ENCODE measurements around the gene DENND1B.
"Not testable (repeated sequence)": the region's sequence is repeated elsewhere in the genome, so short reads cannot be mapped to it uniquely, and the experiment has no call there.

DENND1B gene

DNA sequence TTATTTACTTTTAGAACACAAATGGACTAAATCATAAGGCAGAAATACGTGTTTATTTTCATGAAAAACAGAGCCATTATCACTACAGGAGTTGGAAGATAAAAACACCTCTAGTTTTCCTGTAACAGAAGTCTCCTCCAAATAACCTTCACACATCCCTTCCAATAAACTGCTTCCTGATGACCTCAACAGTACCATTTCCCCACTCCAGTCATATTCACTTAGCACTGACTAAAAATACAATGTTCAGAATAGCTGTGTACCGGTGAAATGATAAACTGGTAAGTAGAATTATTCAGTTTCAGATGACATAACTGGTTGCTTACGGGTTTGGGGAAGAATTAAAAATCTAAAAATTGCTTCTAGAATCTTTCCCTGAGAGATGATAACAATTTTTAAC is 137.9 kb downstream of the DENND1B start:
- DNase-seq (ENCODE audit: low read depth in 1 of 2, low spot score in 1 of 2), result no peak

DNA sequence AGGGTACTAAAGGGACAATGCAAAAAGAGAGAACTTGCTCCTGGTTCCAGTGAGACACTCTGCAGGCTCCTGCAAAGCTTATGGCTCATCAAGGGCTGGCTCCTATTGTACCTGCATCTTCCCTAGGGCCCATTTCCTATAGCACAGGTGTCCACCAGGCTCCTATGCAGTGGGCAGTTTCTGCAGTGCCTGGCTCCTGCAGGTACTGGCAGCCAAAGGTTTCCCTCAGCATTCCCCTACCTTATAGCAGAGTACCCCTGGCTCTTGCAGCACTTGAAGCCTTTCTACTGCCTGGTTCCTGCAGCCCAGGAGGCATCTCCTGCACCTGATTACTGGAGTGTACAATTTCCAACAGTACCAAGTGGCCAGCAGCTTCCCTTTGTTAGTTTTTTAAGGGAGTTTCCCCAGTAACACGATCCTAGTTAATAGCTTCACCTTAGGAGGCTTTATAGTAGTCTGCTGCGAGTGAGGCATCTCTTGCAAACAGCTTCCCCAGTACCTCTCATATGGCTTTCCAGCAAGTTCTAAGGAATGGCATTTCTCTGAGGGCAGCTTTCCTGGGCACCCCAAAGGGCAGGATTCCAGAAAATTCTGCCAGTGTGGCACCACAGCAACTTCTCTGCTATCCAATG is 141.7 kb downstream of the DENND1B start:
- no peak for DNase-seq (ENCODE audit: low read depth in 1 of 2, low spot score in 1 of 2)

DNA sequence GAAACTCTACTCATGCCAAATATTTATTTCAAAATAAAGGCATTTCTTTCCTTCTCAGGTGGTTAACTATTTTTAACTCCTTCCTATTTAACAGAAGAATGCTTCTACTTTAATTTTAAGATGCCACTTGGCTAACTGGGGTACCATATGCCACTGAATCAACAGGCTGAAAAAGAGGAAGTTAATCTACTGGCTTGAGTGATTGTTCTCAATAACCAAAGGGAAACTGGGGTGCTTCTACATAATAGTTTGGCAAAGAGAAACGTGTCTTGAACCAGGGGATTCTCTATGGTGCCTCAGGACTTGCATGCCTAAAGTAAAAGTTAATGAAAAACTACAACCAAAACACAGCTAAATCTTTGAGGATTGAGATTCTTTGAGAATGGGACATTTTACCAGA is 142.6 kb downstream of the DENND1B start:
- no peak for DNase-seq (ENCODE audit: low read depth in 1 of 2, low spot score in 1 of 2)

DNA sequence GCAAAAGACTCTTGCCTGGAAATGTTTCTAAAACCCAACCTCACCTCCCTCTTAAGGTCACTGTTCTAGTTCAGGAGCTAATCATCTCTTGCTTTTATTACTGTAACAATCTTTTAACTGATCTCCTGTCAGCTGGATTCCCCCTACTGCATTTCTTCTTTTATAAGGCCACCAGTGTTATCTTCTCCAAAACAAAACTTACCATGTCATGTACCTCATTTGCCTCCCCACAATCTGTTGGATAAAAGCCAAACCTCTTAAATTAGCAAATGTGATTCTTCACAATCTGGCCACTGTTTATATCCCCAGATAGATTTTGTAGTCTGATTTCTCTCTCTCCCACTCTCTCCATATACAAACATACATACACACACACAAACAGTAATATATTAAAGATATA is 143.3 kb downstream of the DENND1B start:
- DNase-seq (ENCODE audit: low read depth in 1 of 2, low spot score in 1 of 2), result no peak

DNA sequence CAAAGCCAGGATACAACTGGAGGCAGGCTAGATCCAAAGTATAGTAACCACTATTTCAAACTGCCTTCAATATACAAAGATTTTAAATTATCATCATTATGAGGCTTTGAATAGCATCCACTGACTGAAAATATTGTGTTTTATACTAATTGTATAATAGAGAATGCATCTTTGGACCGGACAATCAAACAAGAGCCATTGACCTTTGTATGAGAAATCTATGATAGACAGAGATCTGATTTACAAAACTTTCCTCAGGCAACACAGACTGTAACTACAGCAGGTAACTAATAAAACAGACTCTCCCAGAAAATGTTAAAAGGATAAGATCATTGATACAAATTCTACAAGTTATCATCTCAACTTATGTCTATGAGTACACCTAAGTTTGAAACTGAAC is 152.9 kb downstream of the DENND1B start:
- no peak for DNase-seq (ENCODE audit: low read depth in 1 of 2, low spot score in 1 of 2)

DNA sequence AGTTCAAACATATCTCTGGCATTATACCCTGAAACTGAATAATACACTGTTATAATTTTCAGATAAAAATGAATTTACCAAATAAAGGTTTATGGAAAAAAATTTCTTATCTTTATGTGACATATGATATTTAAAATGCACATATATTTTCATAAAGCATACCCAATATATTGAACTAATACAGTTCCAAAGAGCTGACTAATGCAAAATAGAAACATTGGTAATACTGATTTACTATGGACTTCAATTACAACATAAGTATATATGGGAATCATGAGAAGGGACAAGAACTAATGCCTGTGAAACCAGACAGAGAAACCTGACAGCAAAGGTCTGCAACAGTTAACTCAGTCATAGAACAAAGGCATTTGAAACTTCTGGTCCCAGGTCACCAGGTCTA is 153.5 kb downstream of the DENND1B start:
- DNase-seq (ENCODE audit: low read depth in 1 of 2, low spot score in 1 of 2), result no peak

DNA sequence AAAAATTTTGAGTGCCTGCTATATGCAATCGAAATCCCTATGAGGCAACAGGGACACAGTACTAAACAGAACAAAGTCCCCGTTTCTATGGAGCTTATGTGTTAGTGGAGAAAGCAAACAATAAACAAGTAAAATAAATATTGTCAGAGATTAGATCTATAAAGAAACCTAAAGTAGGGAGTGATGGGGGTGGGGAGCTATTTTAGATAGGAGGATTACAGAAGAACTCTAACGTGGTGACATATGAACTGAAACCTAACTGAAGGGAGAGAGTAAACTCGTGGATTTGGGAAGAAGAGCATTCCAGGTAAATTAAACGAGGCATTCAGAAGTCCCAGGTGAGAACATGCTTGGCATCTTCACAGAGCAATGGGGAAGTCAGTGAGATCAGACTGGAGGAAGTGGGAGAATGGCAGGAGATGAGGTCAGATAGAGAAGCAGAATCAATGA is 154.5 kb downstream of the DENND1B start:
- DNase-seq (ENCODE audit: low read depth in 1 of 2, low spot score in 1 of 2), result no peak

DNA sequence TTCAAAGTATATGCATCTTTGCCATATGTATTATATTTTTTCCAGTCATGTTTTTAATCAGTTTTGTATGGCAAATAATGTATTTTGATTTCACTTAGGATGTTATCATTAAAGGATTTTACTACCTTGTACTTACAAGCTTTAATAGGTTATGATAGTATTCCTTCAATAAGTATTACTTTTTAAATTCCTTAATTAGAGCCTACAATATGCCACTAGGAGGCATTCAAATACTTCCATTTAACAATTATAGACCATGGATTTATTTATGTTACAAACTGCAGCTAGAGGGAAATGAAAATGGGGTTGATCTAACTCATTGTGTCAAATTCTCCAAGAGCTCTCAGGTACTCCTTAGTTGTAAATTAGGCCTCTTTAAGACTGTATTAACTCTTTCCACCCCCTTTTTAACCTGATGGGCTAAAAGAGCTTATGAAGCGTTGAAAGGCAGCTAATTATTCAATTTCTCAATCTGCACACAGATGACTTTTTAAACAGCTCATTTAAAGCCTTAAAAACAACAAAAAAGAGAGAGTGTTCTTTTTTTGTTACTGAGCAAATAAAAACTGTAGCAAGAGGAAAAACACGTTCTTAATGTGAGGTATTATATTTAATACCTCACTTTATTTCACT is 156.2 kb downstream of the DENND1B start:
- DNase-seq (ENCODE audit: low read depth in 1 of 2, low spot score in 1 of 2), result no peak

DNA sequence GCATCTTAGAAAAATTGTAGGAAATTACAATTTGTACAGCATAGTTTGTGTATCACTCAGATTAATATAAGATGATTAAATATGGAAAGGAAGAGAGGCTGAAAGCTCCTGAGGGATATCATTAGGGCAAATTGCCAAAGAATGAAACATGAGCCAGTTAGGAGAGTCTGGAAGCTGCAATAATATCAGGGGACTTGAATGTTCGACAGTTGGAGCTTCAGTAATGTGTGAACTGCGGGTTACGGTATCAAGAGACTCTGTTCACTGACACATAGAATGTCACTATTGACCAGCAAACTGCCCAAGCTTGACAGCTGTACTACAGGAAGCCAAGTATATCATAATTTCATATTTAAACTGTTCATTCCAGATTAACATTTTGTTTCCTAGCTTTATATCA is 157.2 kb downstream of the DENND1B start:
- no peak for DNase-seq (ENCODE audit: low read depth in 1 of 2, low spot score in 1 of 2)

DNA sequence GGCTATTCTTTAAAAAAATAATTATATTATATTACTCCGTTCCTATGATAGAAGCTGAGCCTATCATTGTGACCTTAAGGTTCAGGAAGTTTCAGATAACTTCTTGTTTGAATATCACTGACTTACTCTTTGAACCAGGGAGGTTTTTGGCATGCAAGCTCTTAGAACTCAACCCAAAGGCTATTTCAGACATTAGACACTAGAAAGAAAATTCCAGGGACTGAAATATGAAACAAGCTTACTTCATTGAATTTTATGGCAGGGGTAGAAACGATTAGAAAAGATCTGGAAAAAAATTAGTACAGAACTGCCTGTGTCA is 159.6 kb downstream of the DENND1B start:
- no peak for DNase-seq (ENCODE audit: low read depth in 1 of 2, low spot score in 1 of 2)

DNA sequence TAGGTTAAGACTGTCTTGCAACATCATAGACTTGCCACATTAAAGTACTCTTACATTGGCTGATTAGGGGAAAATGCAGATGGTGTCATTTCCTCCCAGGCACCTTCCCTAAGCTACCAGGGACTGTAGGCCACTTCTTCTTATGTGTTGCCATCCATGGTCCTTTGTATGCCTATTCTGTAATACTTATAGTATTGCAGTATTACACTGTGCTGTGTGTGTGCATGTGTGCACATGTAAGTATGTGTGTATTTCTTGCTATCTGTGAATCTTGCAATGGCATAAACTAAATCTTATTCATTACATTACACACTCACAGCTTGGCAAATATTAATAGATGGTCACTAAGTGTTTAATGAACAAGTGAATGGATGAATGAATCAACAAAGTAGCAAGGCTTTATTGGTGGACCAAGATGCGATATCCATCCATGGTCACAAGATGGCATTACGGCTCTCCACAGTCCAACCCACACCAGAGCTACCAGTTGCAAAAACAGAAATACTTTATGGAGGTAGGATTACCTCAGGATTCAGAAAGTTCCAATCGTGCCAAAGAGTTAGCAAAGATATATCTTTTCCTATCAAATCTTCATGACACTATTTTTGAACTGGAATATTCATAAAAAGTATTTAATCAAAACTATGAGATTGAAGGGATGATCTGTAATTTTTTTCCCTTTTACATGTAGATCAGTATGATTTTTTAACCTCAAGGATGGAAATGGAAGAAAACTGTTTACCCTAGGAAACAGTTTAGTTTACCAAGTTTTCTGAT is 160.2 kb downstream of the DENND1B start:
- DNase-seq (ENCODE audit: low read depth in 1 of 2, low spot score in 1 of 2), result no peak

DNA sequence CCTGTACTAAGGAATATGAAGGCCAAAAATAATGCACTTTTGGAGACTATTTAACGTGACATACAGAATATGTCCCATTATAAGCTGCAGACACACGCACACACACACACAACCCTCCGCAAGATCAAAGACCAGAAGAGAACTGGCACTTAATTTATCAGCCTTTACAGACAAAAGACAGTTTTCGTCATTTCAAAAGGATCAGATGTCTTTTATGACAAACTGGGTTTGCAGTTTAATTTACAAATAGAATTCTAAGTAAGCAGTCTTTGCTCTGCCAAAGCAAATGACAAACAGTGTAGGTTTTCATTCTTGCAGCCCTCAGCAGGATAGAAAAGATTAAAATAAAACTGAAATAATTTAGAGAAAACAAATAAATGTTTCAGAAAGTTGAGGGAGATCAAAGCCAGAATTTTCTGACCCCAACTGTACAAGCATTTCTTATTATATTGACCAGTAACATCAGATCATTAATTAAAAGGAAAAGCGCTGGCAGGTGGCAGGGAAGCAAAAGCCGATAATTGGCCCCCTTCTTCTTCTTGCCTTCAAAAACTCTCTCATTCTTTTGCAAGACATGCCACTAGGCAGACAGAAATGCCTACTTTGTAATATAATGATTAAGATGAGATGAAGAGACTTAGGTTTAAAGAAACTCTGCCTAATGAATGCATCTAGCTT is 169.0 kb downstream of the DENND1B start:
- no peak for DNase-seq (ENCODE audit: low read depth in 1 of 2, low spot score in 1 of 2)

DNA sequence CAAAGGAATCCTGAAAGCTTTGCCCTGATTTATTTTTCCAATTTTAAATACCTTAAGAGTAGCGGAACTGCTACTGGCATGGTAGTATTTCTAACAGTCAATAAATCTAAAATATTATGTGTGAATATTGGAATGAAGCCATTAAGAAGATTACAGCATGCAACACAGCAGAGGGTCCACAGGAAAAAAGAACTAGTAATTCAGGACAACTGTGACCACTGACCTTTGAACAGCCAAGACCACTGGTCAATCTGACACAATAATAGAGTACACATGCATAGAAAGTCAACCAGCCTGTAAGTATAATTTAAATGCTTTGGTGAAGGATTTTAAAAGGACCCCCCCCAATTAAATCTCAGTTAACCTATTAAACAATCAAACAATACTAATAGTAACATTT is 171.0 kb downstream of the DENND1B start:
- no peak for DNase-seq (ENCODE audit: low read depth in 1 of 2, low spot score in 1 of 2)

DNA sequence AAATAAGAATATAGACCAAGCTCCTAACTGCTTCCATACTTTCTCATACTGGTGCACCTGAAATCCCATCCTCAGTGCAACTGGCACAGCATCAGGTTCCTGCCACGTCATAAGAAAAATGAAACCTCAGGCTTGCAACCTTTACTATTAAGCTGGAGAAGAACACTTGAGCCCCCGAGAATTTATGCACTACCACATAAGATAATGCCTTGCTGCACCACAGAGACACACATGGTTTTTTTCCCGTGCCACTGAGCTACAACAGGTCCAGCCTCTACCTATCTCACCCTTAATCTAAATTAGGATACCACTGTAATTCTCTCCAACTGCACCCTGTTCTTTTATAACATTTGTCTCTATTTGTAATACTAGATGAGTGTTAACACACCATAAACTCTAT is 174.5 kb downstream of the DENND1B start:
- no peak for DNase-seq (ENCODE audit: low read depth in 1 of 2, low spot score in 1 of 2)

DNA sequence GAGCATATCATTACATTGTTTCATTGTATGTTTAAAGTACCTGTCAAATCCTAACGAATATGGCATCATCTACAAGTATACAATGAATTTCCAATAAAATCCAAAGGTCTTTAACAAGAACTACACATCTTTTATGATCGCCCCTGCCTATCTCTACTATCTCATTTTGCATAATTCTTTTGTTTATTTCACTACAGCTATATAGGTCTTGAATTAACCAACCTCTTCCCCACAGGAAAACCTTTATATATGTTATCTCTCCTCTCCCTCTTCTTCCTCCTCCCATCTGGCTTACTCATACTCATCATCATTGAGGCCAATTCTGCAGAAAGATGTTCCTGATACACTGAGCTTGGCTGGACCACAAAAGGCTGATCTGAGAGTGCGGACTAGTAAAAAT is 175.5 kb downstream of the DENND1B start:
- DNase-seq (ENCODE audit: low read depth in 1 of 2, low spot score in 1 of 2), result no peak

DNA sequence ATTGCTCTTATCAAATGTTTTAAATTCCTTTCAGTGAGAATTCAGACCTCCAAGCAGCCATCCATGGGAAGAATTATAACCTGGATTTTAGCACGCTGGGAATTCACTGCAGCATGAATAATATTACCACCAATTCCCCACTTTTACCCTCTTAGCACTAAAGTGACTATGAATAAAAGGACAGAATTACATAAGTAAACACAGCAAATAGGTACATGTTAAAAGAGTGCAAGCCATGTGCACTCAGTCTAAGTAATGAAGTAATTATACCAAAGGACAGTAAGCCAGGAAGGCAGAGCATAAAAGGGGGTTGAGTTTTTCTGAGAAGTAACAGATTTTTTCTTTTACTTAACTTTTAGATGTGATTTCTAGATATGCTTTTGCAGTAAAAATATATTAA is 176.3 kb downstream of the DENND1B start:
- DNase-seq (ENCODE audit: low read depth in 1 of 2, low spot score in 1 of 2), result no peak

DNA sequence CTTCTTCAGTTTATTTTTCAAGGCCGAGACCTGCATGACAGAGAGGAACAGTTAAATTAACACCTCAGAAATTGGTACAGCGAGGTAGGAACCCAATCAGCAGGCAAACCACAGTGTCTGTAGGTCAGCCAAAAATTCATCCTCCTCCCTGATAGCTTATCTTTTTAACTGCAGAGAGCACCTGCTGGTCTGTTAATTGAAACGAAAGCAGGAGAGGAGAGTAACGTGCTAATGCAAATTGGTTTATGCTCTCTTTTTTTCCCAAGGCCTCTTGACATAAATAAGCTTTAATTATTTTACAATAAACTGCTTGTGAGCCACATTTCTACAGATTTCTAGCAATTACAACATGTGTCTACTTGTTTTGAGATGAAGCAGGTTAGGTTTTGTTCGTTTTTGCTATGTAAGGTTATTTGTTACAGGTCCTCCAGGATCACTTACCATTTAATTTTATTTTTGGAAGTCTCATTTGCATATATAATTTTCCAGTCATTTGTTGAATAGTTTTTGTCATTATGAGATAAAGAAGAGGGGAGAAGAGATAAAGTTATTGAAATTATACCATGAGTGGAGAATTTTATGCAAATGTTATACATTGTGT is 179.9 kb downstream of the DENND1B start:
- DNase-seq (ENCODE audit: low read depth in 1 of 2, low spot score in 1 of 2), result no peak

DNA sequence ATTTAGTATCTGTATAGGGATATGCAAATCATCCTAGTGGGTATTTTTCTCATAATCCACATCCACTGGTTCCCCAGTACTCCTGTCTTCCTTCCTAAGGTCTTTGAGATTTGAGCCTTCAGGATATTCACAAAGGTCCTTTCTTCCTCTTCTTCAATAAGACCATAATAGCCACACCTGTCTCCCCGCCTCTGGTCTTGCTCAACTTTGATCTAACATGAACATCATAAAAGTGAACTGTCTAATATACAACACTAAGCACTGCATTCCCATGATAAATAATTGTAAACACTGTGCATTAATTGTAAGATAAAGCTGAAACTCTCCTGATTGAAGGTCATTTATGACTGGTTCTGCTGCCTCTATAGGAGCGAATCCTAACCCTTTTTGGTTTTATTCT is 184.6 kb downstream of the DENND1B start:
- no peak for DNase-seq (ENCODE audit: low read depth in 1 of 2, low spot score in 1 of 2)

DNA sequence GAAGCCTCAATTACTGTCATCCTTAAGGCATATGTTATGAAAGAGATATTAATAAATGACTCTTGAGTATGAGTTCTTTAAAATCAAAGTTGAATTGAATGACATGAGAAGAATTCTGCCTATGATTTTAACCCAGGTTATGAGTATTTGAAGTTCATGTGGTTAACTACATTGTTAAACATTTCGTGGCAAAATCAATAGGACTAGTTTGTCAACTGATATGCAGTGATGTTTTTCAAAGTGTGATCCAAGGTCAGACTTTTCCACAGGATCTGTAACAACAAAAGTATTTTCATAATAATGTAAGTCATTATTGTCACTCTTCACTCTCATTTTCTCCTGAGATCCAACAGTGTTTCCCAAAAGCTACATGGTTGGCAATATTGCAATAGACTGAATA is 189.5 kb downstream of the DENND1B start:
- no peak for DNase-seq (ENCODE audit: low read depth in 1 of 2, low spot score in 1 of 2)

DNA sequence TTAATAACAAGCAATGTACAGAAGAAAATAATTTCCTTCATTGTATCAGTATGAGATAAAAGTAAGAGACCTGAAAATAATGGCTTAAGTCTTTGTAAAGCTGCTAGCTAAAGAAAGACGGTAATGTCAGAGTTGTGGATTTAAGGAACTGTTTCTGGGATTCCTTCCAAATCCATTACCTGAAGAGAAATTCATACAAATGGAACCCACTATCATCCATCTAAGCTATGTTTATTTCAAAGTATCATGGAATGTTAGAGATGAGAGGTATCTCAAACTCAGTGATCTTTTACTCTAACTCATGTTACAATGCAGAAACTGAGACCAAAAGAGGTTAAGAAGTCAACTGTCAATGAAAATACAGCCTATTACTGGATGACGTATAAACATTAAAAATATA is 197.7 kb downstream of the DENND1B start:
- no peak for DNase-seq (ENCODE audit: low read depth in 1 of 2, low spot score in 1 of 2)

DNA sequence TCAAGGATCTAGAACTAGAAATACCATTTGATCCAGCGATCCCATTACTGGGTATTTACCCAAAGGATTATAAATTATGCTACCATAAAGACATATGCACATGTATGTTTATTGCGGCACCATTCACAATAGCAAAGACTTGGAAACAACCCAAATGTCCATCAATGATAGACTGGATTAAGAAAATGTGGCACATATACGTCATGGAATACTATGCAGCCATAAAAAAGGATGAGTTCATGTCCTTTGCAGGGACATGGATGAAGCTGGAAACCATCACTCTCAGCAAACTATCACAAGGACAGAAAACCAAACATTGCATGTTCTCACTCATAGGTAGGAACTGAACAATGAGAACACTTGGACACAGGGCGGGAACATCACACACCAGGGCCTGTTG is 199.7 kb downstream of the DENND1B start:
- not testable (repeated sequence) for DNase-seq (ENCODE audit: low read depth in 1 of 2, low spot score in 1 of 2)

DNA sequence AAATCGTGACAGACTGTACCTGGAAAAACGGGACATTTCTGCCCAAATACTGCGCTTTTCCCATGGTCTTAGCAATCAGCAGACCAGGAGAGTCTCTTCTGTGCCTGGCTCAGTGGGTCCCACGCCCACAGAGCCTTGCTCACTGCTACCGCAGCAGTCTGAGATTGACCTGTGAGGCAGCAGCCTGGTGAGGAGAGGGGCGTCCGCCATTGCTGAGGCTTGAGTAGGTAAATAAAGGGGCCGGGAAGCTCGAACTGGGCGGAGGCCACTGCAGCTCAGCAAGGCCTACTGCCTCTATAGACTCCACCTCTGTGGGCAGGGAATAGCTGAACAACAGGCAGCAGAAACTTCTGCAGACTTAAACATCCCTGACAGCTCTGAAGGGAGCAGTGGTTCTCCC is 203.1 kb downstream of the DENND1B start:
- no peak for DNase-seq (ENCODE audit: low read depth in 1 of 2, low spot score in 1 of 2)
